ENCODE data around the gene KIRREL3.

- TF ChIP-seq, protein P1, sequence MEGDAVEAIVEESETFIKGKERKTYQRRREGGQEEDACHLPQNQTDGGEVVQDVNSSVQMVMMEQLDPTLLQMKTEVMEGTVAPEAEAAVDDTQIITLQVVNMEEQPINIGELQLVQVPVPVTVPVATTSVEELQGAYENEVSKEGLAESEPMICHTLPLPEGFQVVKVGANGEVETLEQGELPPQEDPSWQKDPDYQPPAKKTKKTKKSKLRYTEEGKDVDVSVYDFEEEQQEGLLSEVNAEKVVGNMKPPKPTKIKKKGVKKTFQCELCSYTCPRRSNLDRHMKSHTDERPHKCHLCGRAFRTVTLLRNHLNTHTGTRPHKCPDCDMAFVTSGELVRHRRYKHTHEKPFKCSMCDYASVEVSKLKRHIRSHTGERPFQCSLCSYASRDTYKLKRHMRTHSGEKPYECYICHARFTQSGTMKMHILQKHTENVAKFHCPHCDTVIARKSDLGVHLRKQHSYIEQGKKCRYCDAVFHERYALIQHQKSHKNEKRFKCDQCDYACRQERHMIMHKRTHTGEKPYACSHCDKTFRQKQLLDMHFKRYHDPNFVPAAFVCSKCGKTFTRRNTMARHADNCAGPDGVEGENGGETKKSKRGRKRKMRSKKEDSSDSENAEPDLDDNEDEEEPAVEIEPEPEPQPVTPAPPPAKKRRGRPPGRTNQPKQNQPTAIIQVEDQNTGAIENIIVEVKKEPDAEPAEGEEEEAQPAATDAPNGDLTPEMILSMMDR (conservative IDR thresholded peaks at IDR 0.05), result no peak
- TF ChIP-seq ZFX (IDR thresholded peaks at IDR 0.05), result no peak
Measured at GRCh38 chr11:126843096-126843495, 157.5 kb downstream of the KIRREL3 start.
